GM19328 (cell line): ENCODE data around the gene TTLL9.
"Not testable (repeated sequence)": the region's sequence is repeated elsewhere in the genome, so short reads cannot be mapped to it uniquely, and the experiment has no call there.

ENCODE experiments used
- ATAC-seq: cut with Tn5 transposase; IDR thresholded peaks from one replicate; pipeline ENCODE4 v1.9.1; 2021; ENCODE audit warnings: mild to moderate bottlenecking, moderate library complexity; ENCODE audit not compliant: unreplicated experiment

TTLL9 gene

GRCh38 chr20:31869942-31870725 is at the start of gene TTLL9, which contains the start of gene DUSP15:
Gene TTLL9, plus strand, starts transcription at chr20:31870634. Its CDS starts 493 bp downstream, at chr20:31871127.
Gene DUSP15, minus strand, starts transcription at chr20:31870527. Its CDS starts 190 bp downstream, at chr20:31870337.
- no peak for ATAC-seq

- ATAC-seq, result no peak
Measured at GRCh38 chr20:31821427-31821826, 49.0 kb upstream of the TTLL9 start.

- ATAC-seq, result no peak
Measured at GRCh38 chr20:31822421-31823330, 47.8 kb upstream of the TTLL9 start.

GRCh38 chr20:31823360-31824124 is 46.9 kb upstream of the TTLL9 start:
- no peak for ATAC-seq

- no peak for ATAC-seq
Measured at GRCh38 chr20:31824125-31824485, 46.3 kb upstream of the TTLL9 start.

GRCh38 chr20:31824554-31825313 is 45.7 kb upstream of the TTLL9 start:
- ATAC-seq, result no peak

GRCh38 chr20:31826074-31826473 is 44.4 kb upstream of the TTLL9 start:
- ATAC-seq, result no peak

- ATAC-seq, result no peak
Measured at GRCh38 chr20:31827059-31827458, 43.4 kb upstream of the TTLL9 start.

GRCh38 chr20:31828016-31828415 is 42.4 kb upstream of the TTLL9 start:
- not testable (repeated sequence) for ATAC-seq

- no peak for ATAC-seq
Measured at GRCh38 chr20:31829731-31830130, 40.7 kb upstream of the TTLL9 start.

- no peak for ATAC-seq
Measured at GRCh38 chr20:31830406-31830981, 39.9 kb upstream of the TTLL9 start.

GRCh38 chr20:31831211-31831610 is 39.2 kb upstream of the TTLL9 start:
- no peak for ATAC-seq

- no peak for ATAC-seq
Measured at GRCh38 chr20:31831771-31832306, 38.6 kb upstream of the TTLL9 start.

- no peak for ATAC-seq
Measured at GRCh38 chr20:31833130-31833930, 37.1 kb upstream of the TTLL9 start.

- no peak for ATAC-seq
Measured at GRCh38 chr20:31833931-31834521, 36.4 kb upstream of the TTLL9 start.

- ATAC-seq, result no peak
Measured at GRCh38 chr20:31835554-31835953, 34.9 kb upstream of the TTLL9 start.

GRCh38 chr20:31835977-31836852 is 34.2 kb upstream of the TTLL9 start:
- no peak for ATAC-seq
